GM10847 (cell line): ENCODE results near the gene RBAK.

Source experiments
- POLR2A ChIP-seq: IDR thresholded peaks from 2 replicates; pipeline ENCODE4 v1.6.1; 2011; ENCODE audit not compliant: insufficient read length; ENCODE audit errors: extremely low read depth

Gene RBAK

GRCh38 chr7:5045558-5046396, at the start of gene RBAK:
TSS of gene RBAK (plus strand) at chr7:5045860. CDS start at chr7:5048077, 2,217 bp downstream.
- TF ChIP-seq POLR2A: peak; percentile 84

- TF ChIP-seq POLR2A: no peak
Observed at GRCh38 chr7:4996696-4997222, 48.9 kb upstream of the RBAK start.

GRCh38 chr7:4998244-4998643, 47.4 kb upstream of the RBAK start:
- no peak for TF ChIP-seq POLR2A

GRCh38 chr7:4998910-4999309, 46.8 kb upstream of the RBAK start:
- TF ChIP-seq POLR2A: no peak

- TF ChIP-seq POLR2A: no peak
Observed at GRCh38 chr7:4999369-4999950, 46.2 kb upstream of the RBAK start.

GRCh38 chr7:5001003-5001402, 44.7 kb upstream of the RBAK start:
- no peak for TF ChIP-seq POLR2A

GRCh38 chr7:5001911-5002310, 43.7 kb upstream of the RBAK start:
- TF ChIP-seq POLR2A: no peak

GRCh38 chr7:5005066-5005465, 40.6 kb upstream of the RBAK start:
- no peak for TF ChIP-seq POLR2A

GRCh38 chr7:5012985-5013384, 32.7 kb upstream of the RBAK start:
- TF ChIP-seq POLR2A: no peak

GRCh38 chr7:5020098-5020497, 25.6 kb upstream of the RBAK start:
- no peak for TF ChIP-seq POLR2A

GRCh38 chr7:5035276-5035675, 10.4 kb upstream of the RBAK start:
- no peak for TF ChIP-seq POLR2A

GRCh38 chr7:5036446-5036845, 9.2 kb upstream of the RBAK start:
- TF ChIP-seq POLR2A: no peak

GRCh38 chr7:5041047-5041446, 4.6 kb upstream of the RBAK start:
- no peak for TF ChIP-seq POLR2A

GRCh38 chr7:5043661-5044060, 2.0 kb upstream of the RBAK start:
- TF ChIP-seq POLR2A: no peak

GRCh38 chr7:5050676-5051075, 5.0 kb downstream of the RBAK start:
- no peak for TF ChIP-seq POLR2A

- no peak for TF ChIP-seq POLR2A
Observed at GRCh38 chr7:5053175-5053574, 7.5 kb downstream of the RBAK start.
